HG03039 (cell line): ENCODE measurements around the gene PCDHB12.
"Not testable (repeated sequence)": the region's sequence is repeated elsewhere in the genome, so short reads cannot be mapped to it uniquely, and the experiment has no call there.

Source experiments
- ATAC-seq: cut with Tn5 transposase; IDR thresholded peaks from one replicate; pipeline ENCODE4 v1.9.1; 2021; ENCODE audit warnings: mild to moderate bottlenecking, moderate library complexity; ENCODE audit not compliant: unreplicated experiment

Gene PCDHB12

DNA sequence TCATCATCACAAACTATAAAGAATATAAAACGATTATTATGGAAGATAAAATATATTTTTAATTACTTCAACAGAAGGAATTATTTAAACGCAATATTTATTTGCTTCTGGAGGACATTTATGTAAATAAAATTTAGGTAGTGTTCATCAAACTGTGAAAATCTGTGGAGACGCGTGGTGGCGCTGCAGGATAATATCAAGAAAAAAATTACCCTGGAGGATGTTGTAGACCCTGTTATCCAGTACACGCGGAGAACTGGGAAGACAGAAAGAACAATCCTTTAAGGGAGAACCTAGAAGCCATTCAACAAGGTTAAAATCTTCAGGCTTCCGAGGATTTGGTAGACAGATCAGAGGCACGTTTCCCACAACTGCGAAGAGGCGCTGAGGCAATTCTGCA is at the start of gene PCDHB12:
Gene PCDHB12, plus strand, starts transcription at position 242 of the 400 bp plus-strand sequence. CDS start 189 bp downstream, outside the sequence.
- ATAC-seq: no peak

DNA sequence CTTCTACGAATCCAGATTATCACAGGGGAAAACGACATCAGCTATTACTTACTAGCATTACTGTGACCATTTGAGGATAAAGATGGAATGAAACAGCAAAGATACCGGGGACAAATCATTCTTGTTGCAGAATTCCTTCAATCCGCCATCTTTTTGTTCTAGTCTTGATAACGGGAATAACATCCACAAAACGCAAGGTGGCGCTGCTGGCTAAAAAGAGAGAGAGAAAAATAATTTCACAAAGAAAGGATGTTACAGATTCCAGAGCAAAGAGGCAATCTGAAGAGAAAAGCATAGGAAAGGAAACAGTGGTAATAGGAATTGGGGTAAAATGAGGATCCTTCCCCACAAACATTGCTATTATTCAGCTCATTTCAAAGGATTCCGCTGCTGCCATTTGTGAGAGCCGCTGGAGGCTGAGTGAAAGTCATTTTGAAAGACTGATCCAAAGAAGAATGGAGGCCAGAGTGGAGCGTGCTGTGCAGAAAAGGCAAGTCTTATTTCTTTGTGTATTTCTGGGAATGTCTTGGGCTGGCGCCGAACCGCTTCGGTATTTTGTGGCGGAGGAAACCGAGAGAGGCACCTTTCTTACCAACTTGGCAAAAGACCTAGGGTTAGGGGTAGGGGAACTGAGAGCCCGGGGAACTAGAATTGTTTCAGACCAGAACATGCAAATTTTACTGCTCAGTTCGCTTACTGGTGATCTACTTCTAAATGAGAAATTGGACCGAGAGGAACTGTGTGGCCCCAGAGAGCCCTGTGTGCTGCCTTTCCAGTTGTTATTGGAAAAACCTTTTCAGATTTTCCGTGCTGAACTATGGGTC is 35.9 kb upstream of the PCDHB12 start, which contains the start of gene PCDHB7:
Gene PCDHB7, plus strand, starts transcription at position 264 of the 824 bp plus-strand sequence. Its CDS starts 192 bp downstream, at position 456.
- ATAC-seq: no peak

DNA sequence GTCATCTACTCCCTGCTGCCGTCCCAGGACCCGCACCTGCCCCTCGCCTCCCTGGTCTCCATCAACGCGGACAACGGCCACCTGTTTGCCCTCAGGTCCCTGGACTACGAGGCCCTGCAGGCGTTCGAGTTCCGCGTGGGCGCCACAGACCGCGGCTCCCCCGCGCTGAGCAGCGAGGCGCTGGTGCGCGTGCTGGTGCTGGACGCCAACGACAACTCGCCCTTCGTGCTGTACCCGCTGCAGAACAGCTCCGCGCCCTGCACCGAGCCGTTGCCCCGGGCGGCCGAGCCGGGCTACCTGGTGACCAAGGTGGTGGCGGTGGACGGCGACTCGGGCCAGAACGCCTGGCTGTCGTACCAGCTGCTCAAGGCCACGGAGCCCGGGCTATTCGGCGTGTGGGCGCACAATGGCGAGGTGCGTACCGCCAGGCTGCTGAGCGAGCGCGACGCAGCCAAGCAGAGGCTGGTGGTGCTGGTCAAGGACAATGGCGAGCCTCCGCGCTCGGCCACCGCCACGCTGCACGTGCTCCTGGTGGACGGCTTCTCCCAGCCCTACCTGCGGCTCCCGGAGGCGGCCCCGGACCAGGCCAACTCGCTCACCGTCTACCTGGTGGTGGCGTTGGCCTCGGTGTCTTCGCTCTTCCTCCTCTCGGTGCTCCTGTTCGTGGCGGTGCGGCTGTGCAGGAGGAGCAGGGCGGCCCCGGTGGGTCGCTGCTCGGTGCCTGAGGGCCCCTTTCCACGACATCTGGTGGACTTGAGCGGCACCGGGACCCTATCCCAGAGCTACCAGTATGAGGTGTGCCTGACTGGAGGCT is 34.0 kb upstream of the PCDHB12 start:
- ATAC-seq: not testable (repeated sequence)

DNA sequence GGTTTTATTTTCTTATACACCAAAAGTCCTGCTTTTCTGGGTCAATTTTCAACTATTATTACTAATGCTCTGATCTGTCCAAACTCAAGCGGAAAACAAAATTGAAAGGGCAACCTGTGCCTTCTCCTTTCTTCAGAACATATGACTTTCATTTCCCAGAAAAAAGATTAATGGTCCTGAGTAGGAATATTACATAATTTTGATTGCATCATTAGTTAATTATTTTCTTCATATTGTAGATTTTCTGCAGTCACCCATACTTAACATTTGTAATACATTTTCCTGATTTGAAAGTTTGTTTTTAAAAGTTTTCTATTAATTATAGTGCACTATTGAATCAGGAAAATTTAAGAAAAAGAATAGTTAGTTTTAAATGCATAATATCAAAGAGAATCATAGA is 32.6 kb upstream of the PCDHB12 start:
- ATAC-seq: no peak

DNA sequence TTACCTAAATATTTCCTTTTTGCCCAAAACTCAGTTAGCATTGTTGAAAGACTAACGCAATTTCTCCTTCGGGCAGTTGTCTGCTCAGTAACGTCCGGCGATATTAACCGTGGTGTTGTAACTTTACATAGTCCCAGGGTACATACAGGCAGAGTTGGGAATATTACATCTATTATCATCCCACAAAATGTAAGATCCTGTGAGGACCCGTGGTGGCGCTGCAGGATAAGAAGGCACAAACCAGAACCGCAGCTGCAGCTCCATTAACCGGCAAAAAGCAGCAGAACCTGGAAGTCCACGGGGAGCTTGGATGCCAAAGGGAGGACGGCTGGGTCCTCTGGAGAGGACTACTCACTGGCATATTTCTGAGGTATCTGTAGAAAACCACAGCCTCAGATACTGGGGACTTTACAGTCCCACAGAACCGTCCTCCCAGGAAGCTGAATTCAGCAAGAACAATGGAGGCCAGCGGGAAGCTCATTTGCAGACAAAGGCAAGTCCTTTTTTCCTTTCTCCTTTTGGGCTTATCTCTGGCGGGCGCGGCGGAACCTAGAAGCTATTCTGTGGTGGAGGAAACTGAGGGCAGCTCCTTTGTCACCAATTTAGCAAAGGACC is 30.8 kb upstream of the PCDHB12 start, which contains the start of gene PCDHB8:
Gene PCDHB8, plus strand, starts transcription at position 214 of the 615 bp plus-strand sequence. Its CDS starts 245 bp downstream, at position 459.
- not testable (repeated sequence) for ATAC-seq

DNA sequence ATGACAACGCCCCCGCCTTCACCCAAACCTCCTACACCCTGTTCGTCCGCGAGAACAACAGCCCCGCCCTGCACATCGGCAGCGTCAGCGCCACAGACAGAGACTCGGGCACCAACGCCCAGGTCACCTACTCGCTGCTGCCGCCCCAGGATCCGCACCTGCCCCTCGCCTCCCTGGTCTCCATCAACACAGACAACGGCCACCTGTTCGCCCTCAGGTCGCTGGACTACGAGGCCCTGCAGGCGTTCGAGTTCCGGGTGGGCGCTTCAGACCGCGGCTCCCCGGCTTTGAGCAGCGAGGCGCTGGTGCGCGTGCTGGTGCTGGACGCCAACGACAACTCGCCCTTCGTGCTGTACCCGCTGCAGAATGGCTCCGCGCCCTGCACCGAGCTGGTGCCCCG is 29.1 kb upstream of the PCDHB12 start:
- ATAC-seq: not testable (repeated sequence)

DNA sequence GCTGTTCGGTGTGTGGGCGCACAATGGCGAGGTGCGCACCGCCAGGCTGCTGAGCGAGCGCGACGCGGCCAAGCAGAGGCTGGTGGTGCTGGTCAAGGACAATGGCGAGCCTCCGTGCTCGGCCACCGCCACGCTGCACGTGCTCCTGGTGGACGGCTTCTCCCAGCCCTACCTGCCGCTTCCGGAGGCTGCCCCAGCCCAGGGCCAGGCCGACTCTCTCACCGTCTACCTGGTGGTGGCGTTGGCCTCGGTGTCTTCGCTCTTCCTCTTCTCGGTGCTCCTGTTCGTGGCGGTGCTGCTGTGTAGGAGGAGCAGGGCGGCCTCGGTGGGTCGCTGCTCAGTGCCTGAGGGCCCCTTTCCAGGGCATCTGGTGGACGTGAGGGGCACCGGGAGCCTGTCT is 28.6 kb upstream of the PCDHB12 start:
- ATAC-seq: not testable (repeated sequence)

DNA sequence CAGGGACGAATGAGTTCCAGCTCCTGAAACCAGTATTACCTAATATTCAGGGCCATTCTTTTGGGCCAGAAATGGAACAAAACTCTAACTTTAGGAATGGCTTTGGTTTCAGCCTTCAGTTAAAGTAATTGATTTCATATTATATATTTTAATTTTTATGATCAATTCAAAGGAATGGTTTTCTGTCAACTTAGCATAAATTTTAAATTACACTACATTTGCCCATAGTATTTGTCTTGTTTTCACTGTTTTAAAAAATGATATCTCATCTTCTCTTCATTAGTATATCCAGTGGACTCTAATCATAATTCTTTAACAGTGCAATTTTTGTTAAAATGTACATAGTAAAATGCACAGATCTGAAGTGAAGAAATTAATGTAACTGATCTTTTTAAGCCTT is 28.2 kb upstream of the PCDHB12 start:
- ATAC-seq: no peak

DNA sequence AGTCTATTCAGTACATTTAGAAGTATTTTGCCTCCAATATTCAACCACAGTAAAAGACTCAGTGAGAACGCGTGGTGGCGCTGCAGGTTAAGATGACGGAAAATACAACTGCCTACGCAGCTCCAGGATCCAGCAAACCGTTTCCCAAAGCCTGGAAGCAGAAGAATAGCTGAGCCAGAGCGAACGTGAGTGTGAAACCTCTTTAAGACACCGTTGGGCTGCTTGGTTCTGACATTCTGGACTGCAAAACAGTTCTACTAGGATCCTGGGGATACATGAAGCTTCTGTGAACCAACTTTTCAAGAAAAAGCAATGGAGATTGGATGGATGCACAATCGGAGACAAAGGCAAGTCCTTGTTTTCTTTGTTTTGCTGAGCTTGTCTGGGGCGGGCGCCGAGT is 26.3 kb upstream of the PCDHB12 start, which contains the start of gene PCDHB16:
Gene PCDHB16, plus strand, starts transcription at position 140 of the 400 bp plus-strand sequence. Its CDS starts 173 bp downstream, at position 313.
- ATAC-seq: no peak

DNA sequence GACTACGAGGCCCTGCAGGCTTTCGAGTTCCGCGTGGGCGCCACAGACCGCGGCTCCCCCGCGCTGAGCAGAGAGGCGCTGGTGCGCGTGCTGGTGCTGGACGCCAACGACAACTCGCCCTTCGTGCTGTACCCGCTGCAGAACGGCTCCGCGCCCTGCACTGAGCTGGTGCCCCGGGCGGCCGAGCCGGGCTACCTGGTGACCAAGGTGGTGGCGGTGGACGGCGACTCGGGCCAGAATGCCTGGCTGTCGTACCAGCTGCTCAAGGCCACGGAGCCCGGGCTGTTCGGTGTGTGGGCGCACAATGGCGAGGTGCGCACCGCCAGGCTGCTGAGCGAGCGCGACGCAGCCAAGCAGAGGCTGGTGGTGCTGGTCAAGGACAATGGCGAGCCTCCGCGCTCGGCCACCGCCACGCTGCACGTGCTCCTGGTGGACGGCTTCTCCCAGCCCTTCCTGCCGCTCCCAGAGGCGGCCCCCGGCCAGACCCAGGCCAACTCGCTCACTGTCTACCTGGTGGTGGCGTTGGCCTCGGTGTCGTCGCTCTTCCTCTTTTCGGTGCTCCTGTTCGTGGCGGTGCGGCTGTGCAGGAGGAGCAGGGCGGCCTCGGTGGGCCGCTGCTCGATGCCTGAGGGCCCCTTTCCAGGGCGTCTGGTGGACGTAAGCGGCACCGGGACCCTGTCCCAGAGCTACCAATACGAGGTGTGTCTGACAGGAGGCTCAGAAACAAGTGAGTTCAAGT is 24.2 kb upstream of the PCDHB12 start:
- ATAC-seq: not testable (repeated sequence)

DNA sequence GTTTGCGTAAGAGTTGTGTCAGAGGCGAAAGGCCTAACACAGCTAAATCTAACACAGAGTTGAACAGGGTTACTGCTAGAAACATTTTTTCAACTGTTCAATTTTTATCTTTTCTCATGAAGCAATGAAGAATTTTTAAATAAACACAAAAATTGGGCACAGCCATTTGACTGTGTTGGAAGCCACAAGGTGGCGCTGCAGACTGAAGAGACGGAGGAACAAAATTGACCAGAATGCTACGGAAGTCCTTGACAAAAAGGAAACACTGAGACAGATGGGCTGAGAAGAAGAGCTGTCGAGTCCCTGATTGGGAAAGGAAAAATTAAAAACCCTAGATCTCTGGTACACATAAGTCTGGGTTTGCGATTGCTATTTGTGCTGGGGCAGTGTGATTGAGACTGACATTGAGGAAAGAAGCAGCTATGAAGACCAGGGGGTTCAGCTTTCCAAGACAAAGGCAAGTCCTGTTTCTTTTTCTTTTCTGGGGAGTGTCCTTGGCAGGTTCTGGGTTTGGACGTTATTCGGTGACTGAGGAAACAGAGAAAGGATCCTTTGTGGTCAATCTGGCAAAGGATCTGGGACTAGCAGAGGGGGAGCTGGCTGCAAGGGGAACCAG is 21.5 kb upstream of the PCDHB12 start, which contains the start of gene PCDHB9:
Gene PCDHB9, plus strand, starts transcription at position 265 of the 616 bp plus-strand sequence. Its CDS starts 158 bp downstream, at position 423.
- no peak for ATAC-seq

DNA sequence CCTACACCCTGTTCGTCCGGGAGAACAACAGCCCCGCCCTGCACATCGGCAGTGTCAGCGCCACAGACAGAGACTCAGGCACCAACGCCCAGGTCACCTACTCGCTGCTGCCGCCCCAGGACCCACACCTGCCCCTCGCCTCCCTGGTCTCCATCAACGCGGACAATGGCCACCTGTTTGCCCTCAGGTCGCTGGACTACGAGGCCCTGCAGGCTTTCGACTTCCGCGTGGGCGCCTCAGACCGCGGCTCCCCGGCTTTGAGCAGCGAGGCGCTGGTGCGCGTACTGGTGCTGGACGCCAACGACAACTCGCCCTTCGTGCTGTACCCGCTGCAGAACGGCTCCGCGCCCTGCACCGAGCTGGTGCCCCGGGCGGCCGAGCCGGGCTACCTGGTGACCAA is 19.8 kb upstream of the PCDHB12 start:
- not testable (repeated sequence) for ATAC-seq

DNA sequence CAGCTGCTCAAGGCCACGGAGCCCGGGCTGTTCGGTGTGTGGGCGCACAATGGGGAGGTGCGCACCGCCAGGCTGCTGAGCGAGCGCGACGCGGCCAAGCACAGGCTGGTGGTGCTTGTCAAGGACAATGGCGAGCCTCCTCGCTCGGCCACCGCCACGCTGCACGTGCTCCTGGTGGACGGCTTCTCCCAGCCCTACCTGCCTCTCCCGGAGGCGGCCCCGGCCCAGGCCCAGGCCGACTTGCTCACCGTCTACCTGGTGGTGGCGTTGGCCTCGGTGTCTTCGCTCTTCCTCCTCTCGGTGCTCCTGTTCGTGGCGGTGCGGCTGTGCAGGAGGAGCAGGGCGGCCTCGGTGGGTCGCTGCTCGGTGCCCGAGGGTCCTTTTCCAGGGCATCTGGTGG is 19.4 kb upstream of the PCDHB12 start:
- ATAC-seq: not testable (repeated sequence)

DNA sequence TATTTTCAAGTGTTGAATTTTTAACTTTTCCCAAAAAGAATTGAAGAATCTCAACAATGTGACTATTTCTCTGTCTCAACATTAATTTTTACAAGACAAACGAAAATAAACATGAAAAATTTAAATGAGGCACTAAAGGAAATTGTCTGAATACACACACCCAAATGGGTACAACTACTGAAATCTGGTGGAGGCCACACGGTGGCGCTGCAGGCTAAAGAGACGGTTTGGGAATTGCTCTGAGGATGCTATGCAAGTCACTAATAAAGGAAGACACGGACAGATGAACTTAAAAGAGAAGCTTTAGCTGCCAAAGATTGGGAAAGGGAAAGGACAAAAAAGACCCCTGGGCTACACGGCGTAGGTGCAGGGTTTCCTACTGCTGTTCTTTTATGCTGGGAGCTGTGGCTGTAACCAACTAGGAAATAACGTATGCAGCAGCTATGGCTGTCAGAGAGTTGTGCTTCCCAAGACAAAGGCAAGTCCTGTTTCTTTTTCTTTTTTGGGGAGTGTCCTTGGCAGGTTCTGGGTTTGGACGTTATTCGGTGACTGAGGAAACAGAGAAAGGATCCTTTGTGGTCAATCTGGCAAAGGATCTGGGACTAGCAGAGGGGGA is 16.3 kb upstream of the PCDHB12 start, which contains the start of gene PCDHB10:
Gene PCDHB10, plus strand, starts transcription at position 244 of the 616 bp plus-strand sequence. Its CDS starts 200 bp downstream, at position 444.
- no peak for ATAC-seq

DNA sequence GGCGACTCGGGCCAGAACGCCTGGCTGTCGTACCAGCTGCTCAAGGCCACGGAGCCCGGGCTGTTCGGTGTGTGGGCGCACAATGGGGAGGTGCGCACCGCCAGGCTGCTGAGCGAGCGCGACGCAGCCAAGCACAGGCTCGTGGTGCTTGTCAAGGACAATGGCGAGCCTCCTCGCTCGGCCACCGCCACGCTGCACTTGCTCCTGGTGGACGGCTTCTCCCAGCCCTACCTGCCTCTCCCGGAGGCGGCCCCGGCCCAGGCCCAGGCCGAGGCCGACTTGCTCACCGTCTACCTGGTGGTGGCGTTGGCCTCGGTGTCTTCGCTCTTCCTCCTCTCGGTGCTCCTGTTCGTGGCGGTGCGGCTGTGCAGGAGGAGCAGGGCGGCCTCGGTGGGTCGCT is 14.2 kb upstream of the PCDHB12 start:
- ATAC-seq: not testable (repeated sequence)

DNA sequence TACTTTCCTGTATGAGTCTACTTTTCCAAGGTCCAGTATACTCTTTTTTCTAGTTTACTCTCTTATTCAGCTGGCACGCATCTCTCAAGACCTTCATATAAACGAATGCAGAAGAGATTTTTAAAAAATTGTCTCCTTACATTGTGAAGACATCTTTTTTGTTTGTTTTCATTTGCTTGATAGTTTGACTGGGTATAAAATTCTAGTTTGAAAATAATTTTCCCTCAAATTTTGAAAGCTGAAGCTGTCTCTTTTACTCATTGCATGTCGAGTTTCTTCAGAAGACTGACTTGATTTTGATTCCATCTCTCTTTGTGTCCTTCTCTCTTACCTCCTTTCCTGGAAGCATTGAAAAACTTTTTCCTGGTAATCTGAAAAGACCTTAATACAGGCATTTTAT is 12.2 kb upstream of the PCDHB12 start:
- ATAC-seq: no peak

DNA sequence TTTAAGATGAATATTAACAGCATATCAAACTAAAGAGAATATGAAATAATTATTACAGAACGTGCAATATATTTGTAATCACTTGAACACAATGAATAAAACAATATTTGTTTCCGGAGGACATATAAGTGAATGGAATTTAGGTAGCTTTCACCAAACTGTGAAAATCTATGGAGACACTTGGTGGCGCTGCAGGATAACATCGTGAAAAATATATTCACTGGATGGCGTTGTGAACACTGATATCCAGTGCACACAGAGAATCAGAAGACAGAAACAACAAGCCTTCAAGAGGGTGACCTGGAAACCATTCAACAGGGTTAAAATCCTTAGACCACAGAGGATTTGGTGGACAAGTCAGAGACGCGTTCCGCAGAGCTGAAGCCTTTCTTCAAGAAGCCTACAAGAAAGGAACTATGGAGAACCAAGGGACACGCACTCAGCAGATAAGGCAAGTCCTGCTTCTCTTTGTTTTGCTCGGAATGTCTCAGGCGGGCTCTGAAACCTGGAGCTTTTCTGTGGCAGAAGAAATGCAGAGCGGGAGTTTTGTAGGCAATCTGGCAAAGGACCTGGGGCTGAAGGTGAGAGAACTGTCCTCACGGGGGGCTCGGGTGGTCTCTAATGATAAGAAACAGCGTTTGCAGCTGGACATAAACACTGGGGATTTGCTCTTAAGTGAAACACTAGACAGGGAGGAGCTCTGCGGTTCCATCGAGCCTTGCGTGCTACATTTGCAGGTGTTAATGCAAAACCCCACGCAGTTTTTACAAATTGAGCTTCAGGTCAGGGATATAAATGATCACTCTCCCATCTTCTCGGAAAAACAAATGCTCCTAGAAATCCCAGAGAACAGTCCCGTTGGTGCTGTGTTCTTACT is 8.9 kb upstream of the PCDHB12 start, which contains the start of gene PCDHB11:
Gene PCDHB11, plus strand, starts transcription at position 269 of the 877 bp plus-strand sequence. Its CDS starts 148 bp downstream, at position 417.
- no peak for ATAC-seq

DNA sequence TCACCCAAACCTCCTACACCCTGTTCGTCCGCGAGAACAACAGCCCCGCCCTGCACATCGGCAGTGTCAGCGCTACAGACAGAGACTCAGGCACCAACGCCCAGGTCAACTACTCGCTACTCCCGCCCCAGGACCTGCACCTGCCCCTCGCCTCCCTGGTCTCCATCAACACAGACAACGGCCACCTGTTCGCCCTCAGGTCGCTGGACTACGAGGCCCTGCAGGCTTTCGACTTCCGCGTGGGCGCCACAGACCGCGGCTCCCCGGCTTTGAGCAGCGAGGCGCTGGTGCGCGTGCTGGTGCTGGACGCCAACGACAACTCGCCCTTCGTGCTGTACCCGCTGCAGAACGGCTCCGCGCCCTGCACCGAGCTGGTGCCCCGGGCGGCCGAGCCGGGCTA is 7.4 kb upstream of the PCDHB12 start:
- ATAC-seq: not testable (repeated sequence)
